Sigmoid colon (tissue), 4 donors: ENCODE data around the gene ACTR2.

Experiments
- EP300 ChIP-seq, 4 donors: sonication (generic); formaldehyde crosslinking; IDR thresholded peaks; one replicate each; pipeline ENCODE4 v1.6.1; 2017; ENCODE audit warnings: antibody characterized with exemption in 4 of 4
- POLR2A ChIP-seq, 2 donors: fragments of 450-650 bp; IDR thresholded peaks; one replicate each; pipeline ENCODE4 v1.6.1; 2016; ENCODE audit warnings: antibody characterized with exemption in 2 of 2, mild to moderate bottlenecking in 2 of 2, moderate library complexity in 2 of 2
- POLR2AphosphoS5 ChIP-seq, 4 donors: sonication (generic); formaldehyde crosslinking; IDR thresholded peaks; one replicate each; pipeline ENCODE4 v1.6.1; 2017; ENCODE audit warnings: antibody characterized with exemption in 4 of 4
- TF ChIP-seq, protein P1 (sequence below), 4 experiments: fragments of 450-650 bp in 3 of 4; fragments of 200-600 bp in 1 of 4; IDR thresholded peaks; one replicate each; pipeline ENCODE4 v1.5.1; 2016 to 2019; ENCODE audit warnings: antibody characterized with exemption in 4 of 4, mild to moderate bottlenecking in 3 of 4, moderate library complexity in 2 of 4

DNA sequence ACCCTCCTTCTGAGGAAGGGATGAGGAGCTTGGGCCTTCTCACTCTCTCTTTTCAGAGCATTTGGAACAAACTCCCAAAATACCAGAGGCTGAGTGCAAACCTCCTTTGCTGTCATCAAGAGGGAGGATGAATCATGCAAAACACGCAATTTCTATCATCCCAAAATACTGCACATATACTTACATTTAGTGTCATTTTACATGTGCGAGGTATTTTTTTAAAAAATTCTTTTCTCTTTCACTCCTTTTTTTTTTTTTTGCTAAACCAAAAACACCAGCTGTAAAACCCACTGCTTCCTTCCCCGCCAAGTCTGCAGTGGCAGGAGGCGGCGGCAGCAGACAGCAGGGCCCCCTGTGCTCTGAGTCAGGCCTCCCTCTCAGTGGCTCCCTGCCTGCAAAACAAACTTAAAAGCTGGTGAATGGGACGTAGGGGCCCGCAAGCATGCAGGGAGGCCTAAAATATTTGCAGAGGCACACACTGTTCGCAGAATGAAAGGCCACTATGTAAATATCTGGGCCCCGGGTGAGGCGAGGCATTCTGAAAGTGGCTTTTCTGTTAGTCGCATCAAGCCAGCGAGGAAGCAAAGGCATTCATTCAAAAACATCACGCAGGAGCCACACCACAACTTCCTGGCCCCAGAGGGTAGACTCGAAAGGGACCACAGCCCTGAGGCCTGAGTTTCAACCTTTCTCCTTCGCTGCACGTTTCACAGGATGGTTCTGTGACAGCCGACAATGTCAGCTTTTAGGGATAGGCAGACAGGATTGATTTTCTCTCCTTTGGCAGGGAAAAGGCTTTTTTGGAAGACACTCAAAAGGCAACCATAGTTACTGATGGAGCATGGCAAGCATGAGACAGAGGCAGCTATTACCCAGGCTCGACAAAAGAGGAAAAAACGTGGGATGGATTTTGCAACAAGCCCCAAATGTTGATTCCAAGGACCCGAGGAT lies 73.4 kb downstream of the ACTR2 start:
- no peak for TF ChIP-seq EP300 (IDR thresholded peaks at IDR 0.05)
- no peak for TF ChIP-seq POLR2AphosphoS5 (IDR thresholded peaks at IDR 0.05)
- TF ChIP-seq, protein P1, sequence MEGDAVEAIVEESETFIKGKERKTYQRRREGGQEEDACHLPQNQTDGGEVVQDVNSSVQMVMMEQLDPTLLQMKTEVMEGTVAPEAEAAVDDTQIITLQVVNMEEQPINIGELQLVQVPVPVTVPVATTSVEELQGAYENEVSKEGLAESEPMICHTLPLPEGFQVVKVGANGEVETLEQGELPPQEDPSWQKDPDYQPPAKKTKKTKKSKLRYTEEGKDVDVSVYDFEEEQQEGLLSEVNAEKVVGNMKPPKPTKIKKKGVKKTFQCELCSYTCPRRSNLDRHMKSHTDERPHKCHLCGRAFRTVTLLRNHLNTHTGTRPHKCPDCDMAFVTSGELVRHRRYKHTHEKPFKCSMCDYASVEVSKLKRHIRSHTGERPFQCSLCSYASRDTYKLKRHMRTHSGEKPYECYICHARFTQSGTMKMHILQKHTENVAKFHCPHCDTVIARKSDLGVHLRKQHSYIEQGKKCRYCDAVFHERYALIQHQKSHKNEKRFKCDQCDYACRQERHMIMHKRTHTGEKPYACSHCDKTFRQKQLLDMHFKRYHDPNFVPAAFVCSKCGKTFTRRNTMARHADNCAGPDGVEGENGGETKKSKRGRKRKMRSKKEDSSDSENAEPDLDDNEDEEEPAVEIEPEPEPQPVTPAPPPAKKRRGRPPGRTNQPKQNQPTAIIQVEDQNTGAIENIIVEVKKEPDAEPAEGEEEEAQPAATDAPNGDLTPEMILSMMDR (IDR thresholded peaks at IDR 0.05), result no peak
- no peak for TF ChIP-seq POLR2A (IDR thresholded peaks at IDR 0.05)
